GM18499 (cell line): ENCODE results near the gene POLA2.

Experiments
- ATAC-seq: cut with Tn5 transposase; IDR thresholded peaks from one replicate; pipeline ENCODE4 v1.9.1; 2021; ENCODE audit warnings: moderate number of reproducible peaks; ENCODE audit not compliant: insufficient read depth, unreplicated experiment

The POLA2 gene

DNA sequence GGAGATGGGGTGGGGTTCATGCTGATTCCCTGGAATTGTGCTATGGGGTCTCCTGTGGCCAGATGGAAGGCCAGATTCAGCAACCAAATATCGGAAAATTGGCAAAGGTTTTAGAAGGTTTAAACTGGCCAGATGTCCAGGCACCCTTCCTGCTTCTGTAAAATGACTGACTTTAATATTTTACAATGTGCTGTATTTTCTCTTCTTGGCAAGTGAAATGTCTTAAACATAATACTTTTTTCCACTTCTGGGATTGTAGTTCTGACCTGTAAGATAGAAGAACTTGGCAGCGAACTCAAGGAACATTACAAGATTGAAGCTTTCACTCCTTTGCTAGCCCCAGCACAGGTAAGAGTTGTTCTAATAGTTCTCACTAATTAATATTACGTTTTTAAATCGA is 17.5 kb downstream of the POLA2 start:
- ATAC-seq = no peak

DNA sequence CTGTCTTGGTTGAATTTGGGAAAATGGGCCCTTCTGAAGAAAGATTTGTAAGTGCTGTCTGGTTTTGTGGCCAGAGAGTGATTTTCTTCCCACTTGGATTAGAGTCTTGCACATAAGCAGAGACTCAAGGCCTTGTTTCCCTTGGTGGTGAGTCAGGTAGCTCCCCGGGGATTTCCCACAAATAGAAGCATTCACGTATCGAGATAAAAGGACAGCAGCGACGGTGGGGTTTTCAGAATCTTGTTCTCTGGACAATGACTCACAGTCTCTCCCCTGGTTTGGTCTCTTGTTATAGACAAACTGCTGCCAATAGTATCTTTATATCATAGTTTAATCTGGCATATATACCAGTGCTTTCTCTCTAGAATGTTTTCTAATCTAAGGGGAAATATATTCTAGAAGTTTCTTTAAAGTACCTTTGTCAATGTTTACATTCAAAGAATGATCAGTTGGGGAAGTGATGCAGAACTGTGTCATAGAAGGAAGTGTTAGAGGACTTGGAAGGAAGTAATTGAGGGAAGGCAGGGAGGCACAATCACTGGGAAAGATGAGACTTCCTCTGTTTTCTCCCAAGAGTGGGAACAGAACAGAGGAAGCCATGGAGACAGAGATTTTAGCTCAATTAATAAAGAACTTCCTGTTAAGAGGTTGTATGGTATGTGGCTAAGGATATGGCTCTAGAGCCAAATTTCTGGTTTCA is 18.1 kb downstream of the POLA2 start:
- no peak for ATAC-seq

DNA sequence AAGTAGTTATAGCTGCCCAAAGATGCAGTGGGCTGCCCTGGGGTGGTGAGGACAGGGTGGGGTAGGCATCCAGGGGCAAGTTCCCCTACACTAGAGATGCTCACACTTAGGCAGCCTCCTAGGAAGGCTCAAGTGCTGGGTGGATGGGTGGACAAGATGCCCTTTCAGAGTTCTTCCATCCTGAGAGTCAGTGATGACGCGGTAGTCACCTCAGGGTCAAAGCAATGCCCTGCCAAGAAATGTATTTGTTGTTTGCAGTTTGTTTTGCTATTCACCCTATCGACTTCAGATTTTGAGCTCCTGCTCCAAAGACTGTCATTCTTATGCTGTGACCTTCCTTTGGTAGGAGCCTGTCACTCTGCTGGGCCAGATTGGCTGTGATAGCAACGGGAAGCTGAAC is 18.9 kb downstream of the POLA2 start:
- ATAC-seq = no peak

DNA sequence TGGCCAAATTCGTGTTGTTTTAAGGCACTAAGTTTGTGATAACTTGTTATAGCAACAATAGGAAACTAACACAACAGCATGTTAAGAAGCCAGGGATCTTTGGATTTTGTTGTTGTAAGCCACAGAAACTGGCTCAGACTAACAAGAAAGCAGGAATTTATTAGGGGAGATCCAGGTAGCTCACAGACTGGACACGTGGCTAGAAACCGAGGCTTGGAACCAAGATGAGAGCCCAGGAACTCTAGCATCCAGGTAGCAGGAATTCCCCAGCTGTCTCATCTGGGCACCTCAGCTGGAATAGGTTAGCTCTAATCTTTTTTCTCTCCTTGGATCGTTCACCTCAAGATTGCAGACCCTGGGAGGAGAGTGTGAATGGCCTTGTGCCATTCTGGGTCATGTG is 24.9 kb downstream of the POLA2 start:
- no peak for ATAC-seq

DNA sequence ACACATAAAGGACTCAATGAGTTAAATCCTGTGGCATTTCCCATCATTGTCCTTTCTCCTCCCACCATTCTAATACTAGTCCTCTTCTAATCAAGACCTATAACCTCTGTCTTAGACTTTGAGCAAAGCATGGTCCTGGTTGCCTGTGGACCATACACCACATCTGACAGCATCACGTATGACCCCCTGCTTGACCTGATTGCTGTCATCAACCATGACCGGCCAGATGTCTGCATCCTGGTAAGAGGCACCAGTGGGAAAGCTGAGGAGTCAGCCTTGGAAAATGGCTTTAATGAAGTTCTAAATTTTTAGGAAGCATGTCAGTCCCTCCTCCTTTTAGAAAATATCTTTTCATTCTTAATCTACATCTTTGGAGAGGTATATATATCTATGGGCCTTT is 25.8 kb downstream of the POLA2 start:
- no peak for ATAC-seq

DNA sequence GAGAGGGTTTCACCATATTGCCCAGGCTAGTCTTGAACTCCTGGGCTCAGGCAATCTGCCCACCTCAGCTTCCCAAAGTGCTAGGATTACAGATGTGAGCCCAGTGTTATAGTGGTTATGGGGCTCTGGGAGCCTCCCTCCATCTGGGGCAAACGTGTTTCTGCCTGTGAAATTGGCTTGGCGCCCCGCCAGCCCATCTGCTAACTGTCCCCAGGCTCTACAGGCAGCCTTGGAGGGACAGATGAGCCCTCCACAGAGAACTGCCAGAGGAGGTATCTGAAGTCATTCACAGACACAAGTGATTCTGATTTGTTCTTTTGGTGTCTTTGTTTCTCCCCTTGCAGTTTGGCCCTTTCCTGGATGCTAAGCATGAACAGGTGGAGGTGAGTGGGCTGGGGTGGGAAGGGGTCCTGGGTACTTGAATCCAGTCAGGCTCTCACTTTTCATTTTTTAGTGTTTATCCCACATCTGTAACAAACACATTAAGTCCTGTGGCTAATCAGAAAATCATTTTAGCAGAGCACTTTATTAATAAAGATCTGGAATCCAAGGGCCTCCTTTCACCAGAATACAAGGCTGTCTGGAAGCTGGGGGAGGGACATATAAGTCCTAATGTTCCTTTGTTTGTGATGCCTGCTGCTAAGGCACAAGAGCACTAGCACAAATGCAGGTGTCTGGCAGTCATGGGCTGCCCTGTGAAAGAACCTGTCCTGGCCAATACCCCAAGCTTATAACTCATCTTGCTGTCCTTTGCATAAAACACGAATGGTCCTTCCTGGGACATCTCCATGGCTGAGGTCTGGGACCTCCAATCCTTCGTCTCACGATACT is 27.2 kb downstream of the POLA2 start:
- ATAC-seq = no peak

DNA sequence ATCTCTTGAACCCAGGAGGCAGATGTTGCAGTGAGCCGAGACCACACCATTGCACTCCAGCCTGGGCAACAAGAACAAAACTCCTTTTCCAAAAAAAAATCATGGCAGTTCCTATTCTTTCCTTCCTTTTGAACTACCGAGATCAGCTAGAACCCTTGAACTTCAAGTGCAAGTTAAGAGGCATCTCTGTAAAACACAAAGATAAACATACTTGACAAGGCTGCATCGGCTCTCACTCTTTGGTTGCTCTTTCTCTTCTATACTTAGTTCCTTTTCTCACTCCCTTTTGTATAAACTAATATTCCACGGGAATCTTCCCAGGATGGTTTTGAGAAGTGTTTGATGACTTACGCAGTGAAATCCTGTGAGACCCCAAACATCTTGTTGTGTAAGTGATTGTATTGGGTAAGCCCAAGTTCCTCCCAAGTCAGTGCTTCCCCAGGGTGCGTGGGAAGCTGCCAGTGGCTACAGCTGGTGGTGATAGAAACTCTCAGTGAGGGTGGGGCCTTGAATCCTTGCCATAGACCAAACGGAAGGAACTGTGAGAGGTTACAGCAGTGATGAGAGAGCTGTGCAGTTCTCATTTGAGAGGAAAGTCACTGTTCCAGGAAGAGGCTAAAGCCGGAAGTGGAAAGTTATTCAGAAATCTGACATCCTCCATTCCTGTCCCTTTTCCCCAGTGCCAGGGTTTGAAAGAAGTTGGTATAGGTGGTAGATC is 28.8 kb downstream of the POLA2 start:
- no peak for ATAC-seq

DNA sequence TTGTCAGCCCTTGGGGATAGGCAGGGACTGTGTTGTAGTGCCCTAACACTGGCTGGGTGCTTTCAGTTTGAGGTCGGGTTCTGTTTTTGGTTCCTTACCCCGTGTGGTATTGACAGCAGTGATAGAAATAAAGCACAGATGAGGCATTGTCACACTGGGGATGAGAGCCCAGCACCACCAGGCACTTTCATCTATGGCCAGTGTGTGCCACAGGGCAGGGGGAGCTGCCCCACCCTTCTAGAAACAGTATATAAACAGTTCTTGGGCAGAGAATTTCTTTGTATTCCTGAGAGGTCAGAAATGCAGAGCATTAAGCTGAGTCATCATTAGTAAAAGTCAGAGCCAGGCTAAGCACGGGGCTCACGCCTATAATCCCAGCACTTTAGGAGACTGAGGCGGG is 29.9 kb downstream of the POLA2 start:
- no peak for ATAC-seq

DNA sequence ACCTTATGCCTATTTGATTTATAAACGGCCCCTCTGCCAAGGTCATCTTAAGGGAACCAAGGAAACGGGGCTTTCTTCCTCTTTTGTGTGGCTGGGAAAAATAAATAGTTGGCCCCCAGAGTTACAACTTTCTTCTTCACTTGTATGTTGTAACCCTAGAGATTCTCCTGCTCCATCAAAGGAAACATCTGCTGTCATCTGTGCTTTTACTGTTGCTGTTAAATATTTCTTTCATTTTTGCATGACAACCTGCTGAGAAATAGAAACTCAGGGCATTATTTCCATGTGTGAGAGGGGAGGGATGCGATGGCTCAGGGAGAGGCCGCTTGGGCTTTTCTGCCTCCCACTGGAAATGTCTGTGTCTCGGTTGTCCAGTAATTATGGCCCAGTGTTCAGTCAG is 31.1 kb downstream of the POLA2 start:
- no peak for ATAC-seq

DNA sequence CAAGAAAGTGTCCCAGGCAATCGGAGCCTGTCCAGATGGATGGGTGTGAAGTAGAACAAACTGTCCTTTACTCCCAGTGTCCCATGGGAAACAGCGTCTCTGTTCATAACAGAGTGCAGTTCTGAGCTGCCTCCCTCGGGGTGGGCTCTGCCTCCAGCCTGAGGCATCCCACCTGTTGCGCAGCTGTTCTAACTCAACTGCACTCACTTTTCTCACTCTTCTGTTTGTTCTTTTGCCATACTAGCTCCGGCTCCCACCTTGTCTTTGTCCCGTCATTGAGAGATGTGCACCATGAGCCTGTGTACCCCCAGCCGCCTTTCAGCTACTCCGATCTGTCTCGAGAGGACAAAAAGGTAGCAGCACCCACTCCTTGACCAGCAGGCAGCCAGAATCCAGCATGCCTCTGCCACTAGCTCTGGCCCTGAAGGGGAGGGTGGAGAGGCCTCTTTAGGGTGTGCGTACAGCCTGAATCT is 32.2 kb downstream of the POLA2 start:
- ATAC-seq = no peak

DNA sequence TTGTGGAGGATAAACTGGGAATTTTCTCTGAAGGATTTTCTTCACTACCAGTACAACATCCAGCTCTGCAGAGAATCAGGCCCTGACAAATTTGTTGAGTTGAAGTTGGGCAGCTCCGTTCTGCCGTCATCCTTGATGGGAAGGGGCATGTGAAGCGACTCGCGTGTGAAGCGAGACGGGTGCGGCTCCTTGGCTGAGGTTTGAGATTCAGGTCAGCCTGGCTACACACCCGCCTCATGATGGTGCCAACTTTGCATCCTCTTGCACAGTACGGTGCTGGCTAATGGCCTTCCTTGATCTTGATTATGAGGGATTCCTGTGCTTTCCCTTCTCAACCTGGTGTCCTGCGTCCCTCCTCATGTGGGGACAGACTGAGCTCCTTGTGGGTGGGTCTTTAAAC is 33.2 kb downstream of the POLA2 start:
- ATAC-seq = no peak

DNA sequence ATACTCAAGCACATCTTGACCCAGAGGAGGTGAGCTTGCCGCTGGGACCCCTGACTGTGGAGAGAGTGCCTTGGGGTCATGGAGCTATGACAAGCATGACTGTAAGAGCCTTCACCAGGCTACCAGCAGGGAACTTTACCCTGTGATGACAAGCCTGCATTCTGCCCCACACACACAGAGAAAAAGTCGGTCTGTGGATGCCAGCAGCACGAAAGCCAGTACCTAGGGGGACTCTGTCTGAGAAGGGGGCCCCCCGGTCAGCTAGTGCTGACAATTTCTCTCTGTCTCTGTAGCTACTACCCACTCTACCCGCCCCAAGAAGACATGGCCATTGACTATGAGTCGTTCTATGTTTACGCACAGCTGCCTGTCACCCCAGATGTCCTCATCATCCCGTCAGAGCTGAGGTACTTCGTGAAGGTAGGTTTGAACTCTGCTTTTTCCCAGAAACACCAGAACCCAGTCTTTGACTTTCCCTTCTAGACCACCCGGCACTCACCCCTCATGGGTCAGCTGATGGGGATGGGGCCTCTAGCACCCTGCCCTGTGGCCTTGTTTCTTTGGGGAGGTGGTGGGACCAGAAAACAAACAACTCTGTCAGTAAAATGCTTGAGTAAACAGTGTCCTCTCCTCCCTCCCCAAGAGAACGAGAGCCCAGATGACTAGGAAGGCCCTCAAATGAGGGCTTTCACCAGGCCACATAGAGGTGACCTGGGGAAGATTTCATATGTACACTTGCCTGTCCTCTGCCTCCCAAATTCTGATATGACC is 34.0 kb downstream of the POLA2 start:
- ATAC-seq = no peak

DNA sequence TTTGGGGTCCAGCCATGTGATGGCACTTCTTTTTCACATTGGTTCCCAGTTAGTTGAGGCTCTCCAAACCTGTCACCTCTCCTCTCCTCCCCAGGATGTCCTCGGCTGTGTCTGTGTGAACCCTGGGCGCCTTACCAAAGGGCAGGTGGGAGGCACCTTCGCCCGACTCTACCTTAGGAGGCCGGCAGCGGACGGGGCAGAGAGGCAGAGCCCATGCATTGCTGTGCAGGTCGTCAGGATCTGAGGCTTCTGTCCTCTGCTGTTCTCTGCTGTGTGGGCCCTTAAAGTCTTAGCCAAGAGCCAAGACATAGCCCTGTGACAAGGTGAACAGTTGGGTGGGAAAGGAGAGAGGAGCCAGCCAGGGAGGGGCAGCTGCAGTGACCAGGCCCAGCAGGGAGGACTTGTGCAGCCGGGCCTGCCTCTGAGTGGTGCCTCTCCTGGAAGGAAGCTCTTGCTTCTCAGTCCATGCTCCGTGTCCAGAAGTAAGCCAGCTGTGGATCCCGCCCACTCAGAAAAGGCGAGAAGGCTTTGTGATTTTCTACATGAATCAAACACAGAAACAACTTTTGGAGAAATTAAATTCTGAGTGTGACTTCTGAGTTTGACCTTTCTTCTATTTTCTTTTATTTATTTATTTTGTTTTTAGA is 35.4 kb downstream of the POLA2 start:
- no peak for ATAC-seq

DNA sequence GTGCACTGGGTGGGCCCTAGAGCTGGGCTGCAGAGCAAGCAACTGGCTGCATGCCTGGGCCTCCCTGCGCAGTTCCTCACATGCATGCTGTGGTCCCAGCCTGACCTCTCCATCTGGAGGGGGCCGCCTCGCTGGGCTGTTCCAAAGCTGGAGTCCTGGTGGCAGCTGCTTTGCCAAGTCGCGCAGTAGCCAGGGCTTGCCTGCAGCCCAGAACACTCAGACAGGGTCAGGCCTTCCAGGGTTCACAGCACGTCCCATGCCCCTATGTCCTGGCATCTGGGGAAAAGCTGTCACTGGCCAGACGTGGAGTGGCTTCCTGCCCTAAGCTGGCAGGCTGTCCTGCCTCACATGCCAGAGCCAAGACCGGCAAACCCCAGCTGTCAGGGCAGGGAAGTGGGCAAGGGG is 36.4 kb downstream of the POLA2 start:
- ATAC-seq = no peak

DNA sequence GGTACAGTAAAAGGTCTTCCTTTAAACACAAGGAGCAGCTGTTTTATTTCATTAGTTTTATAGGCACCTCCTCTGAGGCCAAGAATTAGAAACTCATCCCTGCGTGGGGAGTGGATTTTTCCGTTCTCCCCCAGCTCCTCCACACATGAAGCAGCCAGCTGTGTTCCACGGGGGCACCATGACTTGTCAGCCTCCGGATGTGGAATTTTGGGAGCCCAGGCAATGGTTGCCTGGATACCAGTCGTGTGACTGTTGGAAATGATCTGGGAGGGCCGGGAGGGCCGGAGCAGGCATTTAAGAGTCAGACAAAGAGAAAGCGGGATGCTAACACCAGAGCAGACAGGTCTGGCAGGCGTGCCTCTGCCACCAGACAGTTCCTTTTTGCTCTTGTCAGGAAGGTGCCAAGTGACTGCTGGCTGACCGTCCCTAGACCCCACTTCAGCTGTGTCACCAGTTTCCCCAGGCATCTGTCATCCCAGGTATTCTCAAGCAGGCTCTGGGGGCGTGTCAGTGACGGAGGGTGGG is 37.0 kb downstream of the POLA2 start:
- ATAC-seq = no peak

DNA sequence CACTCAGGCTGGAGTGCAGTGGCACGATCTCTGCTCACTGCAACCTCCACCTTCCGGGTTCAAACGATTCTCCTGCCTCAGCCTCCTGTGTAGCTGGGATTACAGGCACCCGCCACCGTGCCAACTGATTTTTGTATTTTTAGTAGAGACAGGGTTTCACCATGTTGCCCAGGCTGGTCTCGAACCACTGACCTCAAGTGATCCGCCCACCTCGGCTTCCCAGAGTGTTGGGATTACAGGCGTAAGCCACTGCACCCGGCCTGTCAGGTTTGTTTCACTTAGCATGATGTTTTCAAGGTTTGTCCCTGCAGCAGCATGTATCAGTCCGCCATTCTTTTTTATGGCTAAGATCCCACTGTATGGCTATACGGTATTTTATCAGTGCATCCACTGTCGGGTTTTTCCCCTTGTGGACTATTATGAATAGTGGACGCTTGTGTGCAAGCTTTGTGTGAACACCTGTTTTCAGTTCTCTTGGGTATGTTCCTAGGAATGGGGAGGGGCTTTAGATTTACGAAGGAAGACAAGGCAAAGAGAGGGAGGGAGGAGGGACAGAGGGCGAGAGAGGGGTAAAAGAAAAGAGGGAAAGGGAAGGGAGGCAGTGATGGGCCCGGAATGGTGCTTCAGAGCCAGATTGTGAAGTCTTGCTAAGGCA is 39.0 kb downstream of the POLA2 start:
- ATAC-seq = no peak

DNA sequence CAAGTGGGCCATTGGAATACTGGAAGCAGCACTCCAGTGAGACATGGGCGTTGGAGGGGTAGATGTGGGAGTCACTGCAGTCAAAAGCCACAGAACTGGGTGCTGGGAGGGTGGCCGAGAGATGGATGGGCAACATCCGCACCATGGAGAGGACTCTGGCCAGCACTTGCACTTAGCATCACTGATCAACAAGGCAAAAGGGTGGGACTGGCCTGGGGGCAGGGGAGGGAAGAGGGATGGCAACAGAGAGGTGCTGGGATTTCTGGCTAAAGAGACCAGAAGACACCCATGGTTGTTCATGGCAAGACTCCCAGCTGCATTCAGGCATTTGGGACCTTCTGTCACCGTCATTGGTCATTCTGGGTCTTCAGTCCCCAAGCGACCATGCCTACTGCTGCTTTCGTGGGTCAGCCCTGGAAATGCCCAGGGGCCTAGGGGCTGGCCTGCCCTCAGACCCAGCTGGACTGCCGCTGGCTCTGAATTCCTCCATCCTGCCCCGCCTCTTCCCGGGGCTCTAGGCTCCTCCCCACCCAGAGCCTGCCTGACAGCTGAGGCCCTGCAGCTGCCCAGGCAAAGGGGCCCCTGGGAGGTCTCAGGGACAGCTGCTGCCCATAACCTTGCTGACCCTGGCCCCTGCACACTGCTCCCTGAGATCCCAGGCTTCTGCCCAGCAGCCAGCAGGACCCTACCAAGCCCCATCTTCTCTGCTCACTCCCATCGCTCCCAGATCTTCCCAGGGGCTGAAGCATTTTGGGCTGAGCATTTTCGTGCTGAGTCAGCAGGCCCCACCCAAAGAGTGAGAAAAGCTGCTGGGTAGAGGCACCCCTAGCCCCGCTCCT is 39.9 kb downstream of the POLA2 start:
- no peak for ATAC-seq

DNA sequence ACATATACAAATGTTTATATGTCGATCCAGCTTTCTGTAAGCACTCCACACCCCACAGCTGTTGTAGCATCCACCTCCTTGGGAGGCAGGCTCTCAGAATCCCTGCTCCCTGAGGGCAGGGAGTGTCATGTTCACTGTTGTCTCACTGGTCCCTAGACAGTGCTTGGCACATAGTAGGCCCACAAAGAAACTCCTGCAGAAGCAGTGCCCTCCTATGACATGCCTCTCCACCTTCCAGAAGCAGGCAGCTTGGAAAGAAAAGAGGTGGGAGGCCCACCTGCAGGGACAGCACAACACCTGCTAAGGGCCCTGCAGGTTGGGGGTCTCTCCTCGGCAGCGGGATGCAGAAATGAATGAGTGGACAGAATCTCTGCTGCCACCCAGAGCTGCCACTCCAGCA is 41.8 kb downstream of the POLA2 start:
- ATAC-seq = no peak
